GM21717 (cell line): Measurements from ENCODE around the gene DYRK1A.

Source experiments
- ATAC-seq: cut with Tn5 transposase; IDR thresholded peaks from one replicate; pipeline ENCODE4 v1.9.1; 2021; ENCODE audit warnings: mild to moderate bottlenecking, moderate library complexity; ENCODE audit not compliant: unreplicated experiment

DYRK1A gene

DNA sequence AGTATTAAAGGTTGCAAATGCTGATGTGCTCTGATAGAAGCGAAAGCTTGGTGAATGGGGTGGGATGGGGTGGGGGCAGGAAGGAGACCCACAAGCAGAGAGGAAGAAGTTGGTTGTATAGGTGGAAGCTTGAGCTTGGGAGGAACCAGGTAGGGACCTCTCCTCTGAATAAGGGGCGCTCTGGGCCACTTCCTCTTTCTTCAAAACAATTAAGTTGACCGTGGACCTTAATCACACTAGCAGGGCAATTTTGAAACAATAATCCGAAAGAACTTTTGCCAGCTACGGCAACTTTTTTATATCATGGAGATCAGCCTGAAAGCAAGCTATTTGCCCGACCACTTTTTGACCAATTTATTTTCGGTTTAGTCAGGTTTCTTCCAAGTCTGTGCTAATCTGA lies 1.9 kb upstream of the DYRK1A start:
- no peak for ATAC-seq

DNA sequence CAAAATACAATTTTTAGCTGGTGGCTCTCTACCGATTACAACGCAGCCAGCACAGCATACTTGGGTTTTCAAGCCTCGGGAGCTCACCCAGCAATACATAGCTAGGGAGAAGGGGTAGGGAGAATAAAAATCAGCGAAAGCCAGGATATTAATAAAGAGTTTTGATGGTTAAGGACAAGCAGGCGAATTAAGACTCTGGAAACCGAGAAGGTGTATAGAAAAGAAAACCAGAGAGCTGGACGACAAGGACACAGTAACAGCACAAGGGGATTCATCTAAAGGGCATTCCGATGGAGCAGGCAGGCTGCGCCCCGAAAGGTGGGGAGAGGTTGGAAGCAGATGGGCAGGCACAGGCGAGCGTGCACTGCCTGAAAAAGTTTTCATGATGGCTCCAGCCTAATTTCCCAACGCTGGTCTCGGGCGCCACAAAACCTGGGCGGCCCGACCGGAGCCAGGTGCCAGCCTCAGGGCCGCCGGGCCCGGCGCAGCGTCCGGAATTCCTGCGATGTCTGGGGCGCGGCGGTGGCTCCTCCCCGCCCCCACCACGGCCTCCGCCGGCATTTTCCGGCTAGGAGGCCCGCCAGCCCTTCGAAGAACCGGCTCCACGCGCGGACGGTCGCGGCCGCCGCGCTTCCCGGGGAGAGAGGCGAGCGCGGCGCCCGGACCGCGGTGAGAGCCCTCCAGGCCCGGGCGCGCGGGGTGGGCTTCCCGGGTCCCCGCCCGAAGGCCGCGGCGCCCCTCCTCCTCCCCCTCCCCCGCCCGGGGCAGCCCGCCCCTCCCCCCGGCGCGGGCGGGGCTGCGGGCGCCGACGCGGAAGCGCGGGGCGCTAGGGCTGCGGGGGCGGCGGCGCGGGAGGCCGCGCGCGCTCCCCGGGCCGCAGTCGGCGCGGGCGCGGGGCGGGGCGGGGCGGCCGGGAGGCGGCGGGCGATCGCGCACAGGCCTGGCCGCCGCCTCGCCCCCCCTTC lies 774 bp upstream of the DYRK1A start:
- peak; percentile 18 for ATAC-seq

DNA sequence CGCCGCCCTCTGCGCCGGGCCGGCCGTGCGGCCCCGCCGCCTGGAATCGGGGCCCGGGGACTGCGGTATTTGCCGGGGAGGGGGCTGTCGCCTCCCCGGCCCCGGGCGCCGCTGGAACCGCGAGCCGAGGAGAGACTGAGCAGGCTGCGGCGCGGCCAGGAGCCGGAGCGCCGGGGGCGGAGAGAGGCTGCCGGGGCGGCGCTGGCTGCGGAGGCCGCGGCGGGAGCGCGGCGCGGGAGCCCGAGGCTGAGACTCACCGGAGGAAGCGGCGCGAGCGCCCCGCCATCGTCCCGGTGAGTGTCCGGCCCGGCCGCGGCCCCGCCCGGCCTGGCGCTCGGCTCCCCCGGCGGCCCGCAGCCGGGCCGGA lies 746 bp downstream of the DYRK1A start:
- peak; percentile 0 for ATAC-seq

DNA sequence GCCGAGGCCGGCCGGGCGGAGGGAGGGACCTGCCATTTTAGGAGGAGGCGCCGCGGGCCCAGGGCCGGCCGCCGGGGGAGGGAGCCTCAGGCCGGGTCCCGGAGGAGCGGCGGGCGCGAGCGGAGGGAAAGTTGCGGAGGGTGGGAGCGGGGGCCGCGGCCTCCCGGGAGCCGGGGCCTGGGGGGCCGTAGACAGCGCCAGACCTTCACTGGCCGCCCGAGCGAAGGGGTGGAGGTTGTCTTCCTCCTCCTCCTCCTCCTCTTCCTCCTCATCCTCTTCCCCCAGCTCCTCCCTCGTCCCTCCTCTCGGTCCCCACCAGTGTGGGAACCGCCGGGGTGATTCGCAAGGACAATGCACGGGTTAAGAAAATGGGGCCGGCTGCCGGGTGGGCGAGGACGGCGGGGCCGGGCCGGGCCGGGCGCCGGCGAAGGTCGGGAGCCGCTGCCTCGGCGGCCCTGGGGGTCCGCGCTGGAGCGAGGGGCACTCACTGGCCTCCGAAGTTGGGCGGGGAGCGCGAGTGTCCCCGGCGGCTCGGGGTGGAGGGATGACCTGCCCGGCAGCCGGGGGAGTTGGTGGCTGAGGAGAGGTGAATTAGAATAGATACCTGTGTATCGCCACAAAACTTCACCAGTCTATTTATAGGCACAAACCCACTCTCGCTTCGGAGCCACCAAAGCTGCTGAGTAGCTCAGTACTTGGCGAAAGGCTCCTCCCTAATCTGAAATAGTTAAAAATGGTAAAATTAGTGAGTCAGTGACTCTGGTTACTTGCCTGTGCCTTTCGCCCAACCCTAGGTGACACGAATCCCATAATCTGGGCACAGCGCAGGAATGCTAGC lies 1.3 kb downstream of the DYRK1A start:
- peak; percentile 19 for ATAC-seq

DNA sequence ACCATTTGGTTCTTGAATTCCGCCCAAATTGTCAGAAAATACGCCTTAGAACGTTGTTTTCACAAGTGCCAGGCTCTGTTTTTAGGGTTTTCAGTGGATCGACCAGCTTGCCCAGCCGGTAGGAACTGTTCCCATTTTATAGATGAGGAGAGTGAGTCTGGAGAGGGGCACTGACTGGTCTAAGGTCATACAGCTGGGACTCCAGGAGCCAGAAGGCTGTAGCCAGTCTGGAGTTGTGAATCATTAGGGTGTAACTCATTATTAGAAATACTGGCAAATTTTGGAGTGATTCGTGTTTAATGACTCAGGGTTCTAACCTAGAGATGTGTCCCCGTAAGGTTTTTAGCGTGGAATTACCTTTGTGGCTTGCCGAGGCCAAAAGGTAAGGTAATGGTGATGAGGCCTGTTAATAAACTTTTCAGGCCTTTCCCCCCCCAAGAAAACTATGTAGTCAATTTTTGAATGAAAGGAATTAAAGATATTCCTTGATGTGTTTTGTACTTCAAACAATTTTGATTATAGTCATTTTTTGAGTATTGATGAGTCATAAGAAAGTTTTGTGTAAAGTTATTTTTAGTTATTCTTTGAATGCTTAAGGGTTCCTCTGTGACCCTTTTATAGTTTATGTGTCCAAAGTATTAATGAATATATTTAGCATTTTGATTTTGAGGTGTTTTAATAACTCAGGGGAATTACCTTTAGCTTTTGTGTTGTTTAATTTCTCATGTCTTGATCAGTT lies 2.1 kb downstream of the DYRK1A start:
- no peak for ATAC-seq

DNA sequence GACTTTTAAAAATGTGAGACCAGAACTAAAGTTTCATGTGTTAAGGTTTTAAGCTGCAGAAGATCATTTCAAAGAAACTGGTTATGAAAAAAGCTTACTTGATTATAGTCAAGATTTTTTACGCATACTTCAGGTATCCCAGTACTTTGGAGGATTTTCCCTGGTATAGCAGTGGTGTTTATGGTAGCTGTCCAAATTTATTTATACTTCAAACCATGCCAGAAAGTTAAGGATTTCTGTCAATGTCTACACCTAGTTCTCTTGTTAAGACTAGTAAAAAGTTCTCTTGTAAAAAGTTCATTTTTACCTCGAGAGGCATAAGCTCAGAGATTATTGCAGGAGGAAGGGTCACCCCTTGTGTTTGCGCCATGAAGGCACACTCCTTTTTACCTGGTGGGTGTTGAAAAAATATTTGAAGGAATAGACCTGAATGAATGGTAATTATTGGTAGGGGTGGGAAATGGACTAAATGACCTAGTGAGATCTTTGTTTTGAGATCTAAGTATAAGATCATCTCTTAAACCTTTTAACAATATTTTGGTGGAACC lies 2.8 kb downstream of the DYRK1A start:
- ATAC-seq: no peak

DNA sequence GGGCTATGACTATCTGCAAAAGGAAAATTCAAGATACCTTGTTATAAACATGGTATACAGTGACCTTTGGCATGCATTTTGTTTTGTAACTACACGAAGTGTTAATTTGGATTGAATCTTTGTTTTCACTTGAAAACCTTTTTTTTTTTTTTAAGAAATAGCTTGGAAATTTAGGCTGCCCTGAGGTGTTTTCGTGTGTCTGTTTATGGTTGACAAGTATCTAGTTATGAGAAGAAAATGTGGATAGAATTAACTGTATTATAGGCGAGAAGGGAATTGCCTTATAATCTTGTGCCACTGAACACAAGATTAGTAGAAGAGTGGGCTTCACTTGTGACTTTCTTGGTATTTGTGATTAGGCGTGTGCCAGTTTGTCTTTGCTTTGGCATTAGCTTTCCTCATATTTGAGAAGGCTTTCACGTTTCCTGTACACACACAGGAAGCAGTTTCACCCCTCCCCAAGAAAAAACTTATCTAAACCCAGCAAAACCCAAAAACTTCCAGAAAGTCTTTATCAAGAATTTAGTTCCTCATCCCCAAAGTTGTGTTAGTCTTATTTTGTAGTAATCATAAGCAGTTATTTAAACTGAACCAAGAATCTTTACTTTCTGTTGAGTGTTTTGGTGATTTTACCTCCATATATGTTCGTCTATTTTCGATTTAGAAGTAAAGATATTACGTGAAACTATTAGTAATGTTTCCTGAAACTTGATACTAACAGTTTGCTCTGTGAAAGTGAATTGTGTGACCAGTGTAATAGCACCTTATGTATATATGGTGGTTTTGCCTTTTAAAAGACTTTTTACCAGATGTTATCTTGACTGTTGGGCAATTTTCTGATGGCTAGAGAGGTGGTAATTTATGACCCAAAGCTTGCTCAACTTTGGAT lies 3.8 kb downstream of the DYRK1A start:
- ATAC-seq: no peak

DNA sequence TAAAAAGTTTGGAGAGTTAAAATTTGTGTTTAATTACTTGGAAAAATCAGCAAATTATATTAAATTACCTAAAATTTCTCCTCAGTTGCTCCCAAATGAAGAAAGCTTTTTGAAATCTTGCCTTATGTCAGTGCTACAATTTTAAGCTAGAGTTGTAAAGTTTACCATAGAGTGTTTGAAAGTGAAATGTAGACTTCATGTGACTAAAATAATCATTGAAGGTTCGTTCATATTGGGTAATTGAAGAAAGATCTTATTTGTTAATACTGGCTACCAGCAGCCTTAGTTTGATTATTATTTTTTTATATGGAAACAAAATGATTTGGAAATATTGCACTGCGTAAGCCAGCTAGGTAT lies 4.4 kb downstream of the DYRK1A start:
- ATAC-seq: no peak

DNA sequence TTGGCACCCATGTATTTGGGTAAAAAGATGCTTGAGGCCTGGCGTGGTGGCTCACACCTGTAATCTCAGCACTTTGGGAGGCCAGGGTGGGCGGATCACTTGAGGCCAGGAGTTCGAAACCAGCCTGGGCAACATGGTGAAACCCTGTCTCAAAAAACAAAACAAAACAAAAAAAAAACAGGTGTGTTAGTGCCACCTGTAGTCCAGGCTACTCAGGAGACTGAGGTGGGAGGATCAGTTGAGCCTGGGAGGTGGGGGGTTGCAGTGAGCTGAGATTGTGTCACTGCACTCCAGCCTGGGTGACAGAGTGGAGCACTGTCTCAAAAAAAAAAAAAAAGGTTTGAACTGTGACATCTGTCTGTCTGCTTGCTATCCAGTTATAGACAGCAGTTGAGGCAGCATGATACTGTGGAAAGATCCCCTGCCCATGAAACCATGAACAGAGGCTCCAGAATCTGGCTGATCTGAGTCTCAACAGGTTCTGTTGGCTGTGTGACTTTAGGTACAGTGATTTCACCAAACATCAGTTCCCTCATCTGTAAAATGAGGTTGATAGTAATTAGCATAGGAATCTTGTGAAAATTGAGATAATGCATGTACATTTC lies 5.7 kb downstream of the DYRK1A start:
- ATAC-seq: no peak

DNA sequence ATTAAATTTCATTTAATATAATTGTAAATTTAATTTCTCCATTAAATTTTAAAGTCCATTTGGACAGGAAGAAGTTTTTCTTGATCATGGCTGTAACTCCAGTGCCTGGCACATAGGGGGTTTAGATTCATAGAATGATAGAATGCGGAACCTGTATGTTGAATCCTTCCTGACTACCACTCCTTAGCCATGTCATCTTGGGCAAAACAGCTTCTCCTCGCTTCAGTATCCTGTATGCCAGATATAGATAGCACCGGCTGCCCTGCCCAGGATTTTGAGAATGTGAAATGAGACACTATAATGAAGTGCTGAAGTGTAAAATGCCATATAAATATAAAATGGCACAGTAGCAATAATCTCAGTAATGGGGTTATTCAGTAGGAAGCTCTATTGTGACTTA lies 6.4 kb downstream of the DYRK1A start:
- no peak for ATAC-seq

GRCh38 chr21:37373539-37373938 lies 7.0 kb downstream of the DYRK1A start:
- ATAC-seq: no peak

GRCh38 chr21:37374027-37374426 lies 7.5 kb downstream of the DYRK1A start:
- ATAC-seq: no peak

GRCh38 chr21:37375866-37376574 lies 9.4 kb downstream of the DYRK1A start:
- ATAC-seq: no peak

GRCh38 chr21:37378700-37379139 lies 12.1 kb downstream of the DYRK1A start:
- ATAC-seq: no peak

DNA sequence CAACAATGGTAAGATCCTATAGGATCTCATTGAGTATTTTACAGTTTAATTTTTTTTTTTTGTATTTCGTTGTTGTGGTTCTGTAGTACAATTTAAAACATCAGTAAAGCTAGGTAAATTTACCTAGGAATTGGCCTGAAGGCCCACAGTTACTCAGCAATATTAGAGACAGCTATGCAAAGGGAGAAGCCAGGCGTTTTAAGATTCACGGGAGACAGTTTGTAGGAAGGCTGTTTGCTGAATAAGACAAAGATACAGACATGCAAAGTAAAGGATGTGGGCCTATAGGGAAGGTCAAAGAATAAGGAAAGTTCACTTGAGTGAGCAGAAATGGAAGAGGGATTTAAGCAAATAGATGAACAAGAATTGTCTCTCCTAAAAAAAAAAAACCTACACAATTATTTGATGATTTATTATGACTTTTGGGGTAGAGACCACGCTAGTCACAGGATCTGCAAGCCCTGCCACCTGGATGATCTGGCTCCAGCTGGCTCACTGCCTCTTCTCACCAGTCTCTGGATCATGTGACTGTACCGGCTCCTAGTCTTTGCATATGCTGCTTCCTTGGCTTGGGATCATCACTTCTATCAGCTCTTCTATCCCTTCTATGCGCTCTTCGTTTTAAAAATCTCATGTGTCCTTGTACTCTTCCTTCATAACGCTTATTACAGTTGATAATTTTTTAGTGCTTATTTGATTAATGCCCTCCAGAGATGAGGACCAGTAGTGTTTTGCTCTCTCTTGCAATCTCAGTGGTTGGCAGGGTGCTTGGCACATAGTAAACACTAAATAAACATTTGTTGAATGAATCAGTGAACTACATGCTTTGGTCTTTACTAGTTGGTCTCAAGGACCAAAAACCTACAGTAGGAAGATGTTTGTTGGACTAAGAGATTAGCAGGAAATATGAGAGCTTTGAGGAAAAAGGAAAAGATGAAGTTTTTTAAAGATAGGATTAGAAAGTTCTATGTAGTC lies 14.1 kb downstream of the DYRK1A start:
- ATAC-seq: no peak

DNA sequence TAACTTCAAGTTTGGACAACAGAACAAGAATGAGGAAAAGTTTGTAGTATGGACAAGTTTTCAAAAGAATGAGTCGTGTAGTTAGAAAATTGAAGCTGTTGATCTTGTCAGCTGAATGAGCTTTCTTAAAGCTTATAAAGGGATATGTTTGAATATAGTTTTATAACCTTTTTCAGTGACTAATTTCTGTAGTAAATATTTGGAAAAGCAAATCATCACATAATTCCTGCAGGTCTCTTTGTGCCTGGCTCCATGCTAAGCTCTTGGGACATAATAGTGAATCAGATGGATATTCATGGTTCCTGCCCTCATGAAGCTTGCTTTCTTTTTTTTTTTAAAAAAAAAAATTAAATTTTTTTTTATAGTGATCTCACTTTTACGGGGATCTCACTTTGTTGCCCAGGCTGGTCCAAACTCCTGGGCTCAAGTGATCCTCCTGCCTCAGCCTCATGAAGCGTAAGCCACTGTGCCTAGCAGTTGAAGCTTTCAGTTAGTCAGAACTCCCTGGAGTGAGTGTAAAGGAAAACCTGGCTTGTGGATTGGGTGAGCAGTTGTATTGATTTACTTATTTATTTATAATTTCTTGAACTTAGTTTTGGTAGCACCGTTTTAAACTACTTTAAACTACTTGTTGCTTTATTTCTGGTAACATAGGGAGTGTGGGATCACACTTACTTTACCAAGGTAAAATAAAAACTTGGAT lies 15.5 kb downstream of the DYRK1A start:
- ATAC-seq: no peak

- ATAC-seq: no peak
Observed at GRCh38 chr21:37383086-37383485, 16.5 kb downstream of the DYRK1A start.
